Measurements from ENCODE around the gene WNT11.

Gene WNT11

DNA sequence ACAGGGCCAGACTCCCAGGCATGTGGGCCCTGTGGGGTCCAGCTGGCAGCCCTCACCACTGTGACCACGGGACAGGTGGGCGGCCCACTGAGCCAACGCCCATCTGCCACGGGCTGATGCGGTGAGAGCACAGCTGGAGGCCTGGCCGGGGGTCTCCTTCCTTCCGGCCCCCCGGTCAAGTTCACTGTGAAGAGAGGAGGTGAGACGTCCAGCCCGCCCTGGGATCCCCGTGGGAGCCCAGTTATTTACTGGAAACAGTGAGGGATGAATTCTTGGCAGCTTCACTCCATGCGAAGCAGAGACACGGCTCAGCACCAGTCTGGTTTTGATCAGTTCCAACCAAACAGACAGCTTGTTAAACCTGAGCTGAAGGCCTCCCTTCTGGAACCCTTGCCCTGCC lies 38.7 kb downstream of the WNT11 start:
- H3K4me3 Mint-ChIP-seq = no peak overlapping the region
- H3K27me3 Mint-ChIP-seq = peaks cover 2% of the 10 kb centered on the region
- no peaks in the 10 kb centered on the region for H3K4me1 Mint-ChIP-seq (ENCODE audit: low read depth)
- H3K27ac Mint-ChIP-seq = no peak overlapping the region
- H3K36me3 Mint-ChIP-seq (ENCODE audit: low read depth) = no peaks in the 10 kb centered on the region
- H3K9me3 Mint-ChIP-seq = no peaks in the 10 kb centered on the region

GRCh38 chr11:76166314-76166713 lies 40.0 kb downstream of the WNT11 start:
- no peaks in the 10 kb centered on the region for H3K36me3 Mint-ChIP-seq (ENCODE audit: low read depth)
- H3K27ac Mint-ChIP-seq = no peak overlapping the region
- peaks cover 2% of the 10 kb centered on the region for H3K27me3 Mint-ChIP-seq
- H3K4me3 Mint-ChIP-seq = no peak overlapping the region
- no peaks in the 10 kb centered on the region for H3K4me1 Mint-ChIP-seq (ENCODE audit: low read depth)
- no peaks in the 10 kb centered on the region for H3K9me3 Mint-ChIP-seq

- H3K4me3 Mint-ChIP-seq = no peak overlapping the region
- no peaks in the 10 kb centered on the region for H3K36me3 Mint-ChIP-seq (ENCODE audit: low read depth)
- no peaks in the 10 kb centered on the region for H3K4me1 Mint-ChIP-seq (ENCODE audit: low read depth)
- H3K27ac Mint-ChIP-seq = no peak overlapping the region
- H3K9me3 Mint-ChIP-seq = no peaks in the 10 kb centered on the region
- H3K27me3 Mint-ChIP-seq = peaks cover 2% of the 10 kb centered on the region
Measured at GRCh38 chr11:76164861-76165751, 41.2 kb downstream of the WNT11 start.

DNA sequence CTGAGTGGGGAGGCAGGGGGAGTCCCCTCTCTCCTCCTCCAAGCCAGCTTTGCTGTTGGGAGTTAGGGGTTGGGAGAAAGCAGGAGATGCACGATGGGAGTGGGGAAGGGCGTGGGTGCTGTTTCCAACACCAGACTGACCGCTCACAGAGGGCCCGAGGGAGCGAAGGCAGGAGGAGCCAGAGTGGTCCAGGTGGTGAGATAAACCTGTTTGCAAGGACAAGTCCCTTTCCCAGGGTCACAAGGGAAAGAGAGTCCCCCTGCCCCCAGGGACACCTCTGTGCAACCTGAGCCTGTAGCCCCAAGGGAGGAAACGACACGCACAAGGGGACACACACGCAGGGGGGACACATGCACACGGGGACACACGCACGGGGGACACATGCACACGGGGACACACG lies 42.2 kb downstream of the WNT11 start:
- H3K4me3 Mint-ChIP-seq = no peak overlapping the region

GRCh38 chr11:76163289-76163880 lies 42.9 kb downstream of the WNT11 start:
- Mint-ChIP-seq H3K9me3 (no peaks in the 10 kb centered on the region), H3K4me1 (ENCODE audit: low read depth) (no peaks in the 10 kb centered on the region), H3K36me3 (ENCODE audit: low read depth) (no peaks in the 10 kb centered on the region), H3K27ac (no peak overlapping the region), H3K4me3 (no peak overlapping the region), H3K27me3 (peaks cover 2% of the 10 kb centered on the region)

More for the DNA sequence above, 42.2 kb downstream of the WNT11 start:
- Mint-ChIP-seq H3K4me1 (ENCODE audit: low read depth) (no peaks in the 10 kb centered on the region), H3K36me3 (ENCODE audit: low read depth) (no peaks in the 10 kb centered on the region), H3K9me3 (no peaks in the 10 kb centered on the region), H3K27ac (no peak overlapping the region), H3K27me3 (peaks cover 2% of the 10 kb centered on the region)

DNA sequence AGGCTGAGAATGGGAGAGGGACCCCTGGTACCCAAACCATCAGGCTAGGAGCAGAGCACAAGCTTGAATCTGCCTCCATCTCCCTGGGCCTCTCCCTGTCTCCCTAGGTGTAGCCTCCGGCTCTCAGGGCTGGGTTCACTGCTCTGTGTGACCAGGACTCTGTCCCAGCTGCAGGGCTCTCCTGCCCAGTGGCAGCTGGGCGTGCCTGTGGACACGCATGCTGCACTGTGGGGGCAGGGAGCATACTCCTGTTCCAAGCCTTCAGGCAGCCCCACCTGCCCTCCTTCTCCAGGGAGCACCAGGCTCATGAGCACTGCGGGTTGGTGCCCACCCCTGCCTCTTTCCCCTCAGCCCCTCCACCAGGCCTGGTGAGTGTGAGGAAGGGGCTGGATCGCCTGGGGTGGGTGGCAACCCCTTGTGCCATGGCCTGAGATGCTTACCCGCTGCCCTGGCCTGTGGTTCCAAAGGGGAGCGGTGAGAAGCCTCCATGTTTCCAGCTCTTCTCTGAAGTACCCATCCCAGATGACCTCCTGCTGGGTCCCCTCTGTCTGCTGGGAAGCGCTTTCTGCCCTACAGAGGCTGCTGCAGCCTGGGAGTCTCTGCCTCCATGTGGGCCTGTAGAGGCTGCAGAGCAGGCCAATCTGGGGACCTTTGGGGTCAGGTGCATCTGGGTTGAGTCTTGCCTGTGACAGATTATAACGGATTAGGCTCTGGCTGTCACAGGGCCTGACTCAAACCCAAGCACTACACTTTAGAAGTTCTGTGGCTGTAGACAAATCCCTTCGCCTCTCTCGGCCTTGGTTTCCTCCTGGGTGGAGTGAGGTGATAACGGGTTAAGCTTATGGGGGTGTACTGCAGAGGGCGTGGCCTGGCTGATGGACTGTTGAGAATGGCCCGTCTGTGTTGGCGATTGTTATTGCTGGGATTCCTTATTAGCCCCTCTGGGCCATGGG lies 43.7 kb downstream of the WNT11 start:
- H3K4me3 Mint-ChIP-seq = no peak overlapping the region
- H3K9me3 Mint-ChIP-seq = no peaks in the 10 kb centered on the region
- peaks cover 2% of the 10 kb centered on the region for H3K27me3 Mint-ChIP-seq
- no peak overlapping the region for H3K27ac Mint-ChIP-seq
- H3K4me1 Mint-ChIP-seq (ENCODE audit: low read depth) = no peaks in the 10 kb centered on the region
- no peaks in the 10 kb centered on the region for H3K36me3 Mint-ChIP-seq (ENCODE audit: low read depth)

DNA sequence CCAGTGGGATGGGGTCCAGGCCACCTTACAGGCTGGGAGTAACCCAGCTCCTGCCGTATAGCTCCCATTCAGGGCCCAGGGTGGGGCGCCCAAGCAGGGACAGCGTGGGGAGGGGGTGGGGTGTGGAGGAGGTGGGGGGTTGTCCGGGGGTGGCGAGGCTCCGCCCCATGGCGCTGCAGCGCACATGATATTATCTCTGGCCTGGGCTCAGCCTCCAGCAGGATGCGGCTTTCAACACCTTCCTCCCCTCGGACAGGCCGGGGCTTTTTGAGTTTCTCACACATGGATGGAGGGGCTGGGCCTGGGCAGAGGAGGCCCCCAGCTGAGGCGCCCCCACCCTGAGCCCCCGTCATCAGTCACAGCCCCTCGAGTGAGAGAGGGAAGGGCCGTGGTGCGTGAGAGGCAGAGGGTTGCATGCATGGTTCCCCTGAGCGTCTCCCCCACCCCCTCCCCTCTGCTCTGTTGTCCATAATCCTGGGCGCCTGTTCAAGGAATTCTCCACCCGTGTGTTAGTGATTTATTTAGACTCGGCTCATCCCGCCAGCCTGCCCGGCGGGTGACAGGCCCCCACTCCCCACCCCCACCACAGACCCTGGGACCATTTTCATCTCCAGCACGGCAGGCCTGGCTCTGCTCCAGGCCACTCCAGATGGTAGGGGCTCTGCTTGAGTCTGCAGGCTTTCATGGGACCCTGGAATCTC lies 44.9 kb downstream of the WNT11 start:
- Mint-ChIP-seq H3K9me3 (no peaks in the 10 kb centered on the region), H3K27ac (no peak overlapping the region), H3K27me3 (peaks cover 6% of the 10 kb centered on the region), H3K4me3 (no peak overlapping the region), H3K36me3 (ENCODE audit: low read depth) (no peaks in the 10 kb centered on the region), H3K4me1 (ENCODE audit: low read depth) (no peaks in the 10 kb centered on the region)

GRCh38 chr11:76160856-76161255 lies 45.4 kb downstream of the WNT11 start:
- H3K36me3 Mint-ChIP-seq (ENCODE audit: low read depth) = no peaks in the 10 kb centered on the region
- no peak overlapping the region for H3K27ac Mint-ChIP-seq
- H3K4me3 Mint-ChIP-seq = no peak overlapping the region
- no peaks in the 10 kb centered on the region for H3K4me1 Mint-ChIP-seq (ENCODE audit: low read depth)
- peaks cover 6% of the 10 kb centered on the region for H3K27me3 Mint-ChIP-seq
- H3K9me3 Mint-ChIP-seq = no peaks in the 10 kb centered on the region

DNA sequence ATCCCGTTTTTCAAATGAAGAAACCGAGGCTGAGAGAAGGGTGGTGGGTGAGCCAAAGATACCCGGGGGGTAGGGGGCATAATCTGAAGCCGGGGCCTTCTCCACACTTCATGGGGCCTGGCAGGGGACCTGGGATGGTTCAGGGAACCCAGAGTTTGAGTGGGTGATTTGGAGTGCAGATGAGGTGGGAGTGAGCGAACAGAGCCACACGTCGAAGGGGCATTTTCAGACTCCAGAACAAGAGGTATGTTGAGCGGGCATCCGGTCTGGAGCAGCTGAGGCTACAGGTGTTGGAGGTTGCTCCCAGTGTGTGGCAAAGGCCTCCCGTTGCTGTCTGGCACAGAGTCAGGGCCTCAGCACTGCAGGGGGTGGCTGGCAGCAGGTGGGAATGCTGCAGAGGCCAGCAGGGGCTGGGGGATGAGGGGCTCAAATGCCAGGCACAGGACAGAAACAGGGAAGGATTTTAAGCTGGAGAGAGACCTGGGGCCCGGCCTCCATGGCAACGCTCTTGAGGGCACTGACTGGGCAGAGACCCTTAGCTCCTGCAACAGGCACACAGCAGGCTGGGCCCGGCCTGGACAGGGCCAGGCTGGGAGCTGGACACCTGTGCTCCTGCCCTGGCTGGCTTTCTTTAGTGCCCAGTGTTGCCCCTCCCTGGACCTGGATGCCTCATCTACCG lies 46.2 kb downstream of the WNT11 start:
- H3K9me3 Mint-ChIP-seq = no peaks in the 10 kb centered on the region
- H3K27me3 Mint-ChIP-seq = peaks cover 6% of the 10 kb centered on the region
- no peaks in the 10 kb centered on the region for H3K4me1 Mint-ChIP-seq (ENCODE audit: low read depth)
- H3K4me3 Mint-ChIP-seq = no peak overlapping the region
- H3K27ac Mint-ChIP-seq = no peak overlapping the region
- no peaks in the 10 kb centered on the region for H3K36me3 Mint-ChIP-seq (ENCODE audit: low read depth)

DNA sequence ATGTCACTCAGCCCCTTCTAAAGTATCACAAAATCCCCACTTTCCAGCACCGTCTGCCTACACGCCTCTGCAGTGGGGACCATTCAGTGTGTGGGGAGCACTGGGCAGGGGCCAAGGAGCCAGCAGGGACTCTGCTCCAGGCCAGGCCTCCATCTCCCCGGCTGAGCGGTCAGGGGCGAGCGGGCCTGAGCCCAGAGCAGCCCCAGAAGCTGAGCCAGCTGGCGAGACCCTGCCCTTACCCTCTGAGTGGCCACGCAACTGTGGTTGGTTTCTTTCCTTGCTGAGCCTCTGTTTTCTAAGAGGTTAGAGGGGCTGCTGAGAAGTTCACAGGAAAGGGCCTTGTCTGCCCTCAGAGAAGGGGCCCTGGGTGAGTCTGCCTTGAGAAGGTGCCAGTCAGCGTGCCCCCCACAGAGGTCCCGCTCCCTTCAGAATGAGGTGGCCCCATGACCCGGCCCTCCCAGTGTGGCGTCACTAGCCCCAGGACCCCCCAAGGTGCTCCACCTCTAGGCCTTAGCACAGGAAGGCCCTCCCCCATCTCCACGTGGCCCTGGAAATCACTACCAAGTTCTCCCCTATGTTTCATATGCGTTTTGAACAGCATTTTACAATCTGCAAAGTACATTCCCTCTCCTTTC lies 46.9 kb downstream of the WNT11 start:
- no peaks in the 10 kb centered on the region for H3K36me3 Mint-ChIP-seq (ENCODE audit: low read depth)
- H3K27ac Mint-ChIP-seq = no peak overlapping the region
- no peak overlapping the region for H3K4me3 Mint-ChIP-seq
- peaks cover 6% of the 10 kb centered on the region for H3K27me3 Mint-ChIP-seq
- no peaks in the 10 kb centered on the region for H3K9me3 Mint-ChIP-seq
- H3K4me1 Mint-ChIP-seq (ENCODE audit: low read depth) = no peaks in the 10 kb centered on the region

DNA sequence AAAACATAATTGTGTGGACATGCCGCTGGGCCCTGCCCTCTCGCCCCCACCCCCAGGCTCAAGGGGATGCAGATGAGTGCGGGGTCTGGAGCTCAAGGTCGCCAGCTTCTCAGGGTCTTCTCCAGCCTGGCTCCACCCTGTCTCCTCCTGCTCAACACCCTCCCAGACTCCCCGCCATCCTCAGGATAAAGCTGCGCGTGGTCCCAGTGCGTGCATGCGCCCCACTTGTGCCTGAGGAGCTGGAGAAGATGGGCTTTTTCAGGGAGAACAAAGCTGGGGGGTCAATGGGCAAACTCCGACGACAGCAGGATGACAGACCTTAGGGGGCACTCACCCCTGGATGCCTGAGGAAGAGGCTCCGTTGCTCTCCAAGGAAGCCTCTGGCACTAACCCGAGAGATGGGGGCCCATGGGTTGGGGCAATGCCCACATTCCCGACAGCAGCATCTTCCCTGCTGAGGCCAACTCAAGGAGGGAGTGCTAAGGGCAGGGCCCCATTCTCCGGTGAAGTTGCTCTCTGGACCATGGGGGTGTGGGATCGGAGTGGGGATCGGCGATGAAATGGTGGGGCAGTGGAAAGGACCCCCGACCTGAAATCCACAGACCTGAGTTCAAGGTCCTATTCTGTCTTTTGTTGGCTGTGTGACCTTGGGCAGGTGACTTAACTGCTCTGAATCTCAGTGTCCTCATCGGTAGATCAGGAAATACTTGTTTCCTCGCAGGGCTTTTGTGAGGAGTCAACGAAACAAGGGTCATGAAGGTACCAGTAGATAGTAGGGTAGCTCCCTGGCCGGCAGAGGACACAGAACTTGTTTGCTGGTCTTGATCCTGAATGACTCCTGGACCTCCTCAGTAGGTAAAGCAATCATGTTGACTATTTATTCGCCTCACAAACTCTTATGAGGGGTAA lies 47.7 kb downstream of the WNT11 start:
- H3K4me1 Mint-ChIP-seq (ENCODE audit: low read depth) = peaks cover 3% of the 10 kb centered on the region
- no peak overlapping the region for H3K4me3 Mint-ChIP-seq
- H3K9me3 Mint-ChIP-seq = no peaks in the 10 kb centered on the region
- peaks cover 4% of the 10 kb centered on the region for H3K27me3 Mint-ChIP-seq
- no peak overlapping the region for H3K27ac Mint-ChIP-seq
- H3K36me3 Mint-ChIP-seq (ENCODE audit: low read depth) = no peaks in the 10 kb centered on the region

- Mint-ChIP-seq H3K27me3 (peaks cover 4% of the 10 kb centered on the region), H3K9me3 (no peaks in the 10 kb centered on the region), H3K36me3 (ENCODE audit: low read depth) (no peaks in the 10 kb centered on the region), H3K27ac (no peak overlapping the region), H3K4me3 (no peak overlapping the region), H3K4me1 (ENCODE audit: low read depth) (peaks cover 10% of the 10 kb centered on the region)
Measured at GRCh38 chr11:76157891-76158290, 48.4 kb downstream of the WNT11 start.

- H3K9me3 Mint-ChIP-seq = no peaks in the 10 kb centered on the region
- no peaks in the 10 kb centered on the region for H3K36me3 Mint-ChIP-seq (ENCODE audit: low read depth)
- no peak overlapping the region for H3K27ac Mint-ChIP-seq
- H3K27me3 Mint-ChIP-seq = peaks cover 10% of the 10 kb centered on the region
- peaks cover 19% of the 10 kb centered on the region for H3K4me1 Mint-ChIP-seq (ENCODE audit: low read depth)
- no peak overlapping the region for H3K4me3 Mint-ChIP-seq
Measured at GRCh38 chr11:76156971-76157427, 49.3 kb downstream of the WNT11 start.
